Transverse colon (tissue), 4 donors: ENCODE data around the gene ATG16L1. TPM values are rescaled to one million over a fixed set of nuclear protein-coding genes. Genes with fewer than 3 reads are reported as not detected.

Experiments
- DNase-seq: peaks from one replicate; pipeline ENCODE4 v3.0.0-alpha.2; 2019
- H3K27ac ChIP-seq, 4 donors: fragments of 200-600 bp; sonication (generic); 2 replicates each; pipeline ENCODE4 v1.5.1; 2016 to 2018; ENCODE audit warnings: inconsistent platforms in 4 of 4
- H3K27me3 ChIP-seq: fragments of 200-600 bp; sonication (generic); 2 replicates; pipeline ENCODE4 v1.5.1; 2017; ENCODE audit warnings: inconsistent platforms
- H3K36me3 ChIP-seq, 4 donors: fragments of 200-600 bp; sonication (generic); 2 replicates each; pipeline ENCODE4 v1.5.1; 2017 to 2019; ENCODE audit warnings: inconsistent platforms in 4 of 4
- H3K4me1 ChIP-seq, 4 donors: fragments of 200-600 bp; sonication (generic); 2 replicates each; pipeline ENCODE4 v1.5.1; 2017 to 2020; ENCODE audit warnings: inconsistent platforms in 4 of 4
- H3K4me3 ChIP-seq, 4 donors: fragments of 200-600 bp; sonication (generic); 1 replicate in 1 of 4; 2 replicates in 3 of 4; pipeline versions ENCODE4 v1.5.1 to v1.6.1; 2017 to 2019; ENCODE audit warnings: inconsistent platforms in 4 of 4
- H3K9me3 ChIP-seq, 2 donors: fragments of 200-600 bp; sonication (generic); 2 replicates each; pipeline ENCODE4 v1.5.1; 2017 to 2019; ENCODE audit warnings: inconsistent platforms in 2 of 2
- EP300 ChIP-seq: sonication (generic); formaldehyde crosslinking; IDR thresholded peaks from one replicate; pipeline ENCODE4 v1.6.1; 2017; ENCODE audit warnings: antibody characterized with exemption, low read depth
- POLR2A ChIP-seq: fragments of 450-650 bp; IDR thresholded peaks from one replicate; pipeline ENCODE4 v1.6.1; 2016; ENCODE audit warnings: antibody characterized with exemption, mild to moderate bottlenecking, moderate library complexity
- POLR2AphosphoS5 ChIP-seq, 3 donors: sonication (generic); formaldehyde crosslinking; IDR thresholded peaks; one replicate each; pipeline ENCODE4 v1.6.1; 2016; ENCODE audit warnings: antibody characterized with exemption in 3 of 3
- WGBS, 2 donors: methylation state at CpG; one replicate each; pipeline ENCODE4 v1.1.5; 2018; ENCODE audit warnings: low coverage in 1 of 2; 5-methylcytosine and 5-hydroxymethylcytosine counted together
- in situ Hi-C, 4 donors: fragments of 200-750 bp; cut with MboI; loops; one replicate each; pipeline versions ENCODE4 v1.15.0 to v1.15.1; 2017; ENCODE audit warnings: low sequenced_read_pairs in 3 of 4, low pct_ligation_motif_present in 1 of 4, low pct_unique_long_range_greater_than_20kb in 1 of 4
- intact Hi-C: fragments of 100-400 bp; cut with DNase I; formaldehyde crosslinking; loops from one replicate; pipeline ENCODE4 v1.15.1; 2023; ENCODE audit warnings: low total_unique reads
- total RNA-seq, 4 donors: library from RNA; depleted of rRNA; stranded (reverse); fragments of >200 nt; gene quantifications; one replicate each; pipeline ENCODE4 v1.1.0, GENCODE V29; 2016
- TF ChIP-seq, protein P1 (sequence below), 5 experiments: fragments of 200-600 bp in 3 of 5; fragments of 450-650 bp in 2 of 5; sonication (generic) in 3 of 5; IDR thresholded peaks; 1 replicate in 2 of 5; 2 replicates in 3 of 5; pipeline ENCODE4 v1.5.1; 2016 to 2017; ENCODE audit warnings: antibody characterized with exemption in 5 of 5, inconsistent platforms in 3 of 5, mild to moderate bottlenecking in 2 of 5, moderate library complexity in 1 of 5

ATG16L1 gene
- total RNA-seq, 4 donors from 2014 or later = 10.1 to 101 (median 50.3) TPM

DNA sequence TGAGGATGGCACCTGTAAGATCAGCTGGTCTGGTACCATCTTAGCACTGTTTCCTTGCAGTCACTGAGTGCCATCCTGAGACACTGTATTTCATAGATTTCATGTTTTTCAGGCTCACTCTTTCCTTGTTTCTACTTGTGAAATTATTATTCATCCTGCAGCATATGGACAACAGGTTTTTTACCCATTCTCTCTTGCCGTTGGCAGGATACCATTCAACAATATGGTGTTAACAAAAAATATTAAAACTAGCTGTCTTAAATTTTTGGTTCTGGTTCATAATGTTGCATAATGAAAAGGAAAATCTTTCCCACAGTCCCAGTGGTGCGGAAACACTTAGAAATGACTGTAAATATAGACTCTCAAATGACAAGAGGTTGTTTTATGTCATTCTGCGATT, 23.1 kb upstream of the ATG16L1 start:
- H3K36me3 ChIP-seq = no peaks in the 10 kb centered on the region
- no peaks in the 10 kb centered on the region for H3K4me1 ChIP-seq
- in situ Hi-C loops (loop anchor here in 2 of 4 donors (25.0 kb wide), 1 partner anchor 616 kb away; no protein-coding TSS in a partner anchor), intact Hi-C loops (no loop called here)
- H3K27ac ChIP-seq = no peak overlapping the region
- H3K4me3 ChIP-seq = no peak overlapping the region
- H3K9me3 ChIP-seq = no peaks in the 10 kb centered on the region
- TF ChIP-seq POLR2A = no peak
- TF ChIP-seq, protein P1, sequence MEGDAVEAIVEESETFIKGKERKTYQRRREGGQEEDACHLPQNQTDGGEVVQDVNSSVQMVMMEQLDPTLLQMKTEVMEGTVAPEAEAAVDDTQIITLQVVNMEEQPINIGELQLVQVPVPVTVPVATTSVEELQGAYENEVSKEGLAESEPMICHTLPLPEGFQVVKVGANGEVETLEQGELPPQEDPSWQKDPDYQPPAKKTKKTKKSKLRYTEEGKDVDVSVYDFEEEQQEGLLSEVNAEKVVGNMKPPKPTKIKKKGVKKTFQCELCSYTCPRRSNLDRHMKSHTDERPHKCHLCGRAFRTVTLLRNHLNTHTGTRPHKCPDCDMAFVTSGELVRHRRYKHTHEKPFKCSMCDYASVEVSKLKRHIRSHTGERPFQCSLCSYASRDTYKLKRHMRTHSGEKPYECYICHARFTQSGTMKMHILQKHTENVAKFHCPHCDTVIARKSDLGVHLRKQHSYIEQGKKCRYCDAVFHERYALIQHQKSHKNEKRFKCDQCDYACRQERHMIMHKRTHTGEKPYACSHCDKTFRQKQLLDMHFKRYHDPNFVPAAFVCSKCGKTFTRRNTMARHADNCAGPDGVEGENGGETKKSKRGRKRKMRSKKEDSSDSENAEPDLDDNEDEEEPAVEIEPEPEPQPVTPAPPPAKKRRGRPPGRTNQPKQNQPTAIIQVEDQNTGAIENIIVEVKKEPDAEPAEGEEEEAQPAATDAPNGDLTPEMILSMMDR (IDR thresholded peaks at IDR 0.05) = no peak
- TF ChIP-seq POLR2AphosphoS5 (IDR thresholded peaks at IDR 0.05) = no peak
- TF ChIP-seq EP300 = no peak
- DNase-seq = no peak
- no peaks in the 10 kb centered on the region for H3K27me3 ChIP-seq
- WGBS, 2 donors = 79 to 90% methylated on average over 3 of the region's 3 CpGs

DNA sequence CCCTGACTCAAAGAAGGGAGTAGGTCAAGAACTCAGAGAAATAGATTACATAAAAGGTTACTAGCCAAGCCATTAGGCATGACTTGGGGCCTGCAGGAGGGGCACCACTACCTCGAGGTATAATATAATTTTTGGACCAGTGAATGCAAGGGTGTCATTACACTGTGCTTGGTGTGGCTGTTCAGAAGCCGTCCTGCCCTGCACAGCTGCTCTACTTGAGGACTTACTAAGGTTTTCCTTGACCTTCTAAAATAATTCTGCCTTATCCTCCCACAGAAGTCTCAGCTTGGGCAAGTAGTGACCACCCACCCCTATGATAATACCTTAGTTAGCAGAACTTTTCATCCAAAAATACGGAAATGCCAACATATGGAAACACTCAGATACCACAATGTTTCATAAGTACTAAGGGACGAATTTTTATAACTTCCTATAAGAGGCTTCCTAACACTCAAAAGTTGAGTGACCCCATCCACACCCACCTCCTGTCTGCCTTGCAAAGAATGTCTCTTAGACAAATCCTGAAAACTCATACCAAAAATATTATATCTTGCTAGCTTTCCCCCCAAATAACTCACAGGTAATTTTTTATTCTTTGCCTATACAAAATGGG, 17.7 kb upstream of the ATG16L1 start:
- Histone ChIP-seq H3K27me3 (no peaks in the 10 kb centered on the region), H3K4me1 (no peaks in the 10 kb centered on the region), H3K27ac (no peak overlapping the region), H3K9me3 (no peaks in the 10 kb centered on the region), H3K4me3 (no peak overlapping the region), H3K36me3 (no peaks in the 10 kb centered on the region)
- TF ChIP-seq, protein P1 (IDR thresholded peaks at IDR 0.05) = no peak
- no peak for TF ChIP-seq POLR2A
- TF ChIP-seq EP300 = no peak
- DNase-seq = no peak
- intact Hi-C loops (no loop called here), in situ Hi-C loops (loop anchor here in 2 of 4 donors (25.0 kb wide), 1 partner anchor 621 kb away; no protein-coding TSS in a partner anchor)
- 65 to 75% methylated on average over 3 to 4 of the region's 4 CpGs for WGBS, 2 donors

DNA sequence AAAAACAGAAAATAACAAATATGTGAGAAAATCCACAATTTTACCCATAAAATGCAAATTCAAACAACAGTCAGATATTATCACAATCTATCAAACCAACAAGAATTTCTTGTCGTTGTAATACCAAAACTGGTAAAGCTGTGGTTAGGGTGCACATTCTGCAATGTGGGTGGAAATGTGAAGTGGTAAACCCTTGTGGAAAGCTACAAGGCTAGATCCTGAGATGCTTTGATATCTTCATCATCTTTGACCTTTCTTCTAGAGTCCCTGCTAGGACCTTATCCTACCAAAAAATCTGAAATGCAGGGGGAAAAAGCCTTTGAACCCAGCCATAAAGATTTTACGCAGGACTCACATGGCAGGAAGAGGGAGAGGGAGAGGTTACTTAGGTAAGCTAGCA, 17.2 kb upstream of the ATG16L1 start:
- no peak for DNase-seq
- no peaks in the 10 kb centered on the region for H3K27me3 ChIP-seq
- intact Hi-C loops = no loop called here
- no peak overlapping the region for H3K27ac ChIP-seq
- no peaks in the 10 kb centered on the region for H3K9me3 ChIP-seq
- no peaks in the 10 kb centered on the region for H3K36me3 ChIP-seq
- in situ Hi-C loops = loop anchor here in 2 of 4 donors (25.0 kb wide), 1 partner anchor 622 kb away; no protein-coding TSS in a partner anchor
- H3K4me1 ChIP-seq = no peaks in the 10 kb centered on the region
- no peak for TF ChIP-seq POLR2AphosphoS5 (IDR thresholded peaks at IDR 0.05)
- TF ChIP-seq, protein P1 (IDR thresholded peaks at IDR 0.05) = no peak
- WGBS, 2 donors = 72 to 75% methylated on average over 2 of the region's 2 CpGs
- H3K4me3 ChIP-seq = no peak overlapping the region

DNA sequence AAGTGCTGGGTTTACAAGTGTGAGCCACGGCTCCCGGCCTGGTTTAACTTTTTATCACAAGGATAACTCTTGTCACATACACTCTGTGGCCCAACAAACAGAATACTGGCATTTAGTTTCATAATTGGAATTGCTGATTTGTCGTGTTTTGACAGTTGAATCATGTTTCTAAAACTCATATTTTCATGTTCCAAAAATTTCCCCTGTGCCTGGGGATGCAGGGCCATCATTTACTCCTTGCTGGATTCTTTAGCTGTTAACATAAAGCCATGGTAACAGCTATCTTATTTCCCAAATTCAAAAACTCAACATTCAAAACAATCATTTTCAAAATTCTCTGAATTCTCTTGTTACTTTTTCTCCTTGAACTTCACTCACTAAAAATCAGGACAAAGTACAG, 16.5 kb upstream of the ATG16L1 start:
- DNase-seq = no peak
- no peak overlapping the region for H3K4me3 ChIP-seq
- intact Hi-C loops = no loop called here
- no peaks in the 10 kb centered on the region for H3K9me3 ChIP-seq
- in situ Hi-C loops = loop anchor here in 2 of 4 donors (25.0 kb wide), 1 partner anchor 623 kb away; no protein-coding TSS in a partner anchor
- 84 to 100% methylated on average over 1 to 3 of the region's 3 CpGs for WGBS, 2 donors
- H3K27me3 ChIP-seq = no peaks in the 10 kb centered on the region
- no peak for TF ChIP-seq EP300
- TF ChIP-seq POLR2A = no peak
- TF ChIP-seq, protein P1 (IDR thresholded peaks at IDR 0.05) = no peak
- TF ChIP-seq POLR2AphosphoS5 (IDR thresholded peaks at IDR 0.05) = no peak
- H3K4me1 ChIP-seq = no peaks in the 10 kb centered on the region
- H3K36me3 ChIP-seq = no peaks in the 10 kb centered on the region
- no peak overlapping the region for H3K27ac ChIP-seq
